HCT116 (cell line): Measurements from ENCODE around the gene TAMM41. TPM values are rescaled to one million over a fixed set of nuclear protein-coding genes. Genes with fewer than 3 reads are reported as not detected.

Experiments used
- ATAC-seq: fragments of 200-7000 bp; cut with Tn5 transposase; 2 replicates; pipeline ENCODE4 v1.9.1; 2020; ENCODE audit warnings: mild to moderate bottlenecking, moderate library complexity
- BruUV-seq: library from RNA; stranded (reverse); fragments of 400-500 nt; replicated peaks from 2 replicates; lab custom pipeline; 2021; lab: Mats Ljungman, UMichigan
- CTCF ChIA-PET: fragments of 300-600 bp; sonication (Branson Sonifier 250); formaldehyde crosslinking; loops from one replicate; lab custom pipeline; 2021; ENCODE audit warnings: antibody characterized with exemption; lab: Charles Lee
- POLR2A ChIA-PET: fragments of 300-600, 350-600 bp; sonication (Branson Sonifier 250); formaldehyde crosslinking; loops from one replicate; lab custom pipeline; 2021; ENCODE audit warnings: antibody characterized with exemption; lab: Charles Lee
- RAD21 ChIA-PET, 2 experiments: fragments of 300-600 bp; sonication (Branson Sonifier 250); formaldehyde crosslinking; loops; one replicate each; lab custom pipeline; 2023; ENCODE audit warnings: low total read pairs in 2 of 2; ENCODE audit not compliant: uncharacterized antibody in 2 of 2, unreplicated experiment in 2 of 2, low non-redundant PET in 1 of 2; lab: Charles Lee
- DNase-seq: peaks from one replicate; pipeline ENCODE4 v3.0.0-alpha.2; 2010; ENCODE audit warnings: low read depth, low spot score
- H2AFZ ChIP-seq: fragments of 200-600 bp; shearing (Covaris generic), sonication (generic); 2 replicates; pipeline ENCODE4 v1.6.1; 2017; ENCODE audit warnings: low read depth, mixed run types, mixed read lengths, antibody characterized with exemption, low read length; ENCODE audit not compliant: poor library complexity, severe bottlenecking
- H3K27ac ChIP-seq: 2 replicates; pipeline ENCODE4 v1.5.1; 2012; ENCODE audit warnings: low read depth, low read length
- H3K27me3 ChIP-seq: fragments of 200-600 bp; sonication (generic); 2 replicates; pipeline ENCODE4 v1.6.1; 2016; ENCODE audit warnings: mixed run types, low read length, mixed read lengths; ENCODE audit not compliant: insufficient read depth
- H3K36me3 ChIP-seq, 2 experiments: fragments of 200-500 bp in 1 of 2; fragments of 200-600 bp in 1 of 2; sonication (Bioruptor generic) in 1 of 2; sonication (generic) in 1 of 2; 2 replicates each; pipeline versions ENCODE4 v1.5.1 to v1.6.1; 2014 to 2016; ENCODE audit warnings: low read length in 2 of 2, inconsistent platforms in 1 of 2, mixed read lengths in 1 of 2, mixed run types in 1 of 2; ENCODE audit not compliant: insufficient read depth in 2 of 2, control insufficient read depth in 1 of 2
- H3K4me1 ChIP-seq, 2 experiments: fragments of 200-600 bp in 1 of 2; sonication (generic) in 1 of 2; 2 replicates each; pipeline versions ENCODE4 v1.5.1 to v1.6.1; 2012 to 2017; ENCODE audit warnings: low read length in 2 of 2, inconsistent platforms in 1 of 2, mild to moderate bottlenecking in 1 of 2, mixed read lengths in 1 of 2, mixed run types in 1 of 2, moderate library complexity in 1 of 2; ENCODE audit not compliant: insufficient read depth in 2 of 2, control insufficient read depth in 1 of 2
- H3K4me2 ChIP-seq: fragments of 200-600 bp; sonication (generic); 2 replicates; pipeline ENCODE4 v1.6.1; 2017; ENCODE audit warnings: mixed run types, low read length, mixed read lengths
- H3K4me3 ChIP-seq, 2 experiments: fragments of 200-600 bp in 1 of 2; sonication (generic) in 1 of 2; replicated peaks in 1 of 2; 2 replicates each; pipeline ENCODE4 v1.5.1; 2011 to 2016; ENCODE audit warnings: low read length in 2 of 2, control low read depth in 1 of 2, low read depth in 1 of 2, mild to moderate bottlenecking in 1 of 2, mixed read lengths in 1 of 2, mixed run types in 1 of 2
- H3K79me2 ChIP-seq: fragments of 200-600 bp; sonication (generic); 2 replicates; pipeline ENCODE4 v1.6.1; 2017; ENCODE audit warnings: mild to moderate bottlenecking, mixed run types, low read length, moderate library complexity, mixed read lengths; ENCODE audit not compliant: insufficient read depth
- H3K9ac ChIP-seq: fragments of 200-600 bp; sonication (generic); 2 replicates; pipeline ENCODE4 v1.6.1; 2016; ENCODE audit warnings: low read length, mixed read lengths
- H3K9me2 ChIP-seq: fragments of 200-600 bp; sonication (generic), shearing (Covaris generic); 2 replicates; pipeline ENCODE4 v1.6.1; 2017; ENCODE audit warnings: mixed run types, mild to moderate bottlenecking, moderate library complexity; ENCODE audit not compliant: insufficient read depth
- H3K9me3 ChIP-seq, 2 experiments: fragments of 200-500 bp in 1 of 2; fragments of 200-600 bp in 1 of 2; sonication (Bioruptor generic) in 1 of 2; sonication (generic) in 1 of 2; 2 replicates each; pipeline ENCODE4 v1.6.1; 2014 to 2017; ENCODE audit warnings: low read length in 2 of 2, mixed read lengths in 2 of 2, inconsistent platforms in 1 of 2, low read depth in 1 of 2, mild to moderate bottlenecking in 1 of 2, mixed run types in 1 of 2, moderate library complexity in 1 of 2; ENCODE audit not compliant: control insufficient read depth in 1 of 2, insufficient read depth in 1 of 2
- H4K20me1 ChIP-seq: fragments of 200-600 bp; sonication (generic), shearing (Covaris generic); 2 replicates; pipeline ENCODE4 v1.6.1; 2017; ENCODE audit warnings: mixed run types, mild to moderate bottlenecking, moderate library complexity; ENCODE audit not compliant: insufficient read depth
- CTCF ChIP-seq, 3 experiments: fragments of 200-600 bp in 1 of 3; sonication (generic) in 1 of 3; IDR thresholded peaks in 2 of 3; conservative IDR thresholded peaks in 1 of 3; 2 replicates each; pipeline ENCODE4 v1.5.1; 2012 to 2017; ENCODE audit warnings: low read depth in 2 of 3, low read length in 2 of 3, antibody characterized with exemption in 1 of 3, borderline replicate concordance in 1 of 3, control low read depth in 1 of 3, mild to moderate bottlenecking in 1 of 3, mixed read lengths in 1 of 3, mixed run types in 1 of 3, moderate library complexity in 1 of 3; ENCODE audit not compliant: insufficient read depth in 1 of 3
- POLR2A ChIP-seq: IDR thresholded peaks from 2 replicates; pipeline ENCODE4 v1.7.0; 2011; ENCODE audit warnings: borderline replicate concordance; ENCODE audit not compliant: insufficient read depth, insufficient read length; ENCODE audit errors: extremely low read depth
- RAD21 ChIP-seq: IDR thresholded peaks from 2 replicates; pipeline ENCODE4 v1.6.1; 2012; ENCODE audit warnings: low read depth, mild to moderate bottlenecking
- SP1 ChIP-seq: IDR thresholded peaks from 2 replicates; pipeline ENCODE4 v1.6.1; 2012; ENCODE audit warnings: low read depth
- ZFX ChIP-seq: fragments of 450-650 bp; IDR thresholded peaks from 2 replicates; pipeline ENCODE4 v1.6.1; 2017
- intact Hi-C: fragments of 100-400 bp; cut with micrococcal nuclease; formaldehyde crosslinking; loops from 2 replicates; pipeline ENCODE4 v1.10.0; 2022
- total RNA-seq: library from RNA; stranded (reverse); gene quantifications from one replicate; pipeline ENCODE4 v1.2.1, GENCODE V29; 2021; ENCODE audit not compliant: unreplicated experiment

Gene TAMM41
- total RNA-seq, 1 experiment from 2014 or later, result 17.9 TPM

GRCh38 chr3:11853450-11853849 is 6.8 kb upstream of the TAMM41 start (continued):
- no peak for TF ChIP-seq CTCF (IDR thresholded peaks at IDR 0.05 in 2 of 3, conservative IDR thresholded peaks at IDR 0.05 in 1 of 3; ENCODE audit: borderline replicate concordance in 1 of 3, insufficient read depth in 1 of 3, low read depth in 2 of 3, low read length in 2 of 3)
- no peak for TF ChIP-seq SP1
- no peak for TF ChIP-seq ZFX
- TF ChIP-seq RAD21, result no peak
- TF ChIP-seq POLR2A, result no peak

GRCh38 chr3:11850003-11850402 is 3.3 kb upstream of the TAMM41 start:
- Histone ChIP-seq H3K9me3 (no peaks in the 10 kb centered on the region), H3K9me2 (no peaks in the 10 kb centered on the region), H4K20me1 (no peaks in the 10 kb centered on the region), H3K27me3 (peaks cover 4% of the 10 kb centered on the region; the same call in 1 of the 2 replicates), H3K4me2 (no peak overlapping the region), H3K4me1 (peaks cover 8 to 12% of the 10 kb centered on the region in 2 experiments; a peak in 3 of 4 replicates), H2AFZ (no peak overlapping the region), H3K27ac (no peak overlapping the region), H3K4me3 (no peak overlapping the region), H3K79me2 (peaks cover 17% of the 10 kb centered on the region), H3K9ac (no peak overlapping the region), H3K36me3 (no peaks in the 10 kb centered on the region)
- DNase-seq (no peak), ATAC-seq (no peak)
- CTCF ChIA-PET, result no interaction called here
- RAD21 ChIA-PET, result interaction anchor here in 1 of 2 experiments (0.7 kb wide), 1 partner anchor 311 kb away, joined by 4 read pairs; no protein-coding TSS in a partner anchor
- POLR2A ChIA-PET, result no interaction called here
- TF ChIP-seq RAD21 (0 out of 2 replicates have a peak, but pooled peaks have one; percentile 12), CTCF (IDR thresholded peaks at IDR 0.05 in 2 of 3, conservative IDR thresholded peaks at IDR 0.05 in 1 of 3; ENCODE audit: borderline replicate concordance in 1 of 3, insufficient read depth in 1 of 3, low read depth in 2 of 3, low read length in 2 of 3) (0 out of 6 replicates have a peak, but pooled peaks of 1 of the 3 experiments have one; percentile 8), SP1 (no peak)
- BruUV-seq, result no TSS peak
- intact Hi-C loops, result no loop called here
